Inferior parietal cortex (tissue), 1 donor: Measurements from ENCODE around the gene MGMT.

Source experiments
- DNase-seq: peaks from one replicate; pipeline ENCODE4 v3.0.0-alpha.2; 2016; ENCODE audit errors: extremely low spot score

Gene MGMT

DNA sequence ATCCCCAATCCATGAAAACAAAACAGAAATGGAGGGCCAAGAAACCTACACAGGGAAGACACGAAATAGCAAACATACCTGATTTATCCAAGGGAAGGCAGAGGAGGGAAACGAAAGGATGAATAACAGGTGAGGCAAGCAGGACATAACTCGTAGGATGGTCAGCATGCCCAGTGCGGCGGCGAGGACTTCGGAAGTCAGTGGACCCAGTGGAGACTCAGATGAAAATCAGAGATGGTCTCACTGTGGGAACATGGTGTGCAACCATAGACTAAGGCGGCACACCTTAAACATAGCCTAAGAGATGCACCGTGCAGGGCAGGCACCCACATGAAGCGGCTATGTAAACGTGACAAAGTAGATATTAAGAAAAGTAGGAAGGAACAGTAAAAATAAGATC is 157.5 kb downstream of the MGMT start:
- no peak for DNase-seq

- no peak for DNase-seq
Observed at GRCh38 chr10:129626309-129626708, 159.3 kb downstream of the MGMT start.

DNA sequence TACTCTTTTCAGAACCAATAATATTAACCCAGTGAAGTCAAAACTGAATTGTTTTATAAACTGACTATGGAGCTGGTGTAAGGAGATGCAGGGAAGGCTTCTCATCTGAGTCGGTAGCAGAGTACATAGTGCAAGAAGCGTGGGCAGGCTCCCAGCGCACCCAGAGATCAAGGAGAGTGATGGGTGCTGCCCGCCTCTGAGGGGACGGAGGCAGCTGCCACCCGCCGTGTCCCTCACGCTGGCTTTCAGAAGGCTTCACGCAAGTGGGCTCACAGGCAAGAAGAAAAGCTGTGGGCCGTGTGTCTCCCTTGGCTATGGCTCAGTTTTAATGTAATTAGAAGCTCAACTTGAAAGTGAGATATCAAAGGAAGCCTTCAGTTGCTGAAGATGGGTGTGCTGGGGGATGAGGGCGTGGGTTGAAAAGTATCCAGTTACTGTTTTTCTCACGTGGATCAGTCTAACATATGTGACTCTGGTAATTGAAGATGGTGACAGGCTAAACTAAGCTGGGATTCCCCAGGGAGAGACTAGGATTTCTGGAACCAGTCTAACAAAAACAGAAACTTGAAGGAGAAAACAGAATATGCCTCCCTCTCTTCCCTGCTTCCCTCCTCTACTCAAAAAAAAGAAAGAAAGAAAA is 159.9 kb downstream of the MGMT start:
- peak; percentile 8 for DNase-seq

DNA sequence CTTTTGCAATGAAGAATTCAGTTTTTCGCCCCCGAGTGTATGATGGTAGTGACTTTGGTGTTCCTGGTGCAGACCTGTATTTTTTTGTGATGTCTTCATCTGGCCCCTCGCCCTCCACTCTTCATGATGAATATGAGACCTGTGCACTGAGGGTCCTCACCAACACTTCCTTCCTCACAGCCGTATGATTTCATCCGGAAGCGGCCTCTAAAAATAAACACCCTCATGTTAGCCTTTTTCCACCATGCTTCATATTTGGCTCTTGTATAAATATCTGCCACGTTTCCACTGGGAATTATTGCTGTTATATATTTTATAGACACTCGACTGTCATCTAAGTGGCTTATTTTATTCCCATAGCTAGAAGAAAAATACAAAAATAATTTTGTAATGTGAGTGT is 160.4 kb downstream of the MGMT start:
- DNase-seq: no peak

DNA sequence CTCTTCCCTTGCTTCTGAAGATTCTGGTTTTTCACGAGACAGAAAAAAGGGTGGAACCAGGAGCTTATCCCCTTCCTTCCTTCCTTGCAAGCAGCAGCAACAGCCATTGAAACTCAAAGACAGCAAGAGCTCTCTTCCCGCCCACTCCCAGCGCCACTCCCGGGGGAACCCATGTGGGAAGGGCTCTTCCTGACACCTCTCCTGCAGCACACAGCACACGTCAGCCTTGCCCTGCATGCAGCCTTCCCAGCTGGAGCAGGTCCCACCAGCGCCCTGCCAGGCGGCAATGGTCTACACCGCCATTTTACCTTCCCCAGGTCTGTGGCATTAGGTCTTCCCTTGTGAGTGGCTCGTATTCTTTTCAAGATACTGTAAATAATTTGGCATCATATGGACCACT is 161.8 kb downstream of the MGMT start:
- DNase-seq: no peak

DNA sequence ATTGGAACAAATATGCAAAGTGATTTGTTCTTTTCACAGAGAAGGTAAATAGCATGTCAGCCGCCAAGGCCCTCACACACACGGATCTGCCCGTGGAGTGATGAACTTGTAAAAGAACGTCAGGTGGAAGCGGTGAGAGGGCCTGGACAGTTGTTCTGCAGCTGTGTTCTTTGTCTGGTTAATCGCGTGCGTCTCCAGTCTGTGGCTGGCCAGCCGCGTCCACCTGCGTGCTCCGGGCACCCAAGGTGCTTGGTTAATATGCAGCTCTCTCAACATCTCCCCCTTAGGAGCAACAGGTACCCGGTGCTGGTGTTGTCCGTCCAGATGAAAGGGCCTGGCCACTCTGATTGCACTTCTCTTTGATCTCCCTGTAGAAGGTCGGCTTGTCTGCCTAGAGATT is 162.9 kb downstream of the MGMT start:
- DNase-seq: no peak

DNA sequence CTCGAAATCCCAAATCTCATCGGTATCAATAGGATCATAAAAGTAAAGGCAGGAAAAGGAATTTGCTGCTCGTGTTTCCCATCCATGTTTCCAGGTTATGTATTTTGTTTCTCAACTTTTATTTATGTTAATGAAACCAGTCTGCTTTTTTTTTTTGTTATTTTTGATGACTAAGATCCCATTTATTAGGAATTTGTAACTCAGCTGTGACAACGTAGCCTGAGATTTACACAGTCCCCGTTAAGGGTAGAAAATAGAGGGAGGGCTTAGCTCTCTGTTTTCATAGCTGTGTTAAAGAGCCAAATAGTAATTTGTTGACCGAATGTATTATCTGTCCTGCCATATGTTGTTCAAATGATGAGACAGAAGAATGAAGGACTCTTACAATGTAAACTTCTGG is 164.0 kb downstream of the MGMT start:
- DNase-seq: no peak

- no peak for DNase-seq
Observed at GRCh38 chr10:129631870-129632623, 165.0 kb downstream of the MGMT start.

GRCh38 chr10:129637010-129637409 is 170.0 kb downstream of the MGMT start:
- DNase-seq: no peak

DNA sequence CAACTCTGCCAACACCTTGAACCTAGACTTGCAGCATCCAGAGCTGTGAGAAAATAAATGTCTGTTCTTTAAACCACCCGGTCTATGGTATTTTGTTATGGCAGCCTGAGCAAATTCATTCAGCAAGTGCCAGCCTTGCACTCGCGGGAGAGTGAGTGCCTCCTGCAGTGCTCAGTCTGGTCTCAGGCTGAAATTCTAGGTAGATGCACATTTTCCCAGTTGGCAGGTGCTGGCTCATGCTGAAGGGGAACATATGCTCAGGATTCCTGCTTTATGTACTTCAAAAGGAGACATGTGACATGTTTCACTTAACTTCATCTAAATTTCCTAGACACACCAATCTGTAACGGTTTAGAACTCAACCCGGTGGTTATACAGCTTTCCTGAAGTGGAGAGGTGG is 170.8 kb downstream of the MGMT start:
- DNase-seq: no peak

GRCh38 chr10:129641351-129641750 is 174.3 kb downstream of the MGMT start:
- DNase-seq: no peak

- DNase-seq: no peak
Observed at GRCh38 chr10:129641982-129642381, 174.9 kb downstream of the MGMT start.

- DNase-seq: no peak
Observed at GRCh38 chr10:129642427-129642826, 175.4 kb downstream of the MGMT start.

DNA sequence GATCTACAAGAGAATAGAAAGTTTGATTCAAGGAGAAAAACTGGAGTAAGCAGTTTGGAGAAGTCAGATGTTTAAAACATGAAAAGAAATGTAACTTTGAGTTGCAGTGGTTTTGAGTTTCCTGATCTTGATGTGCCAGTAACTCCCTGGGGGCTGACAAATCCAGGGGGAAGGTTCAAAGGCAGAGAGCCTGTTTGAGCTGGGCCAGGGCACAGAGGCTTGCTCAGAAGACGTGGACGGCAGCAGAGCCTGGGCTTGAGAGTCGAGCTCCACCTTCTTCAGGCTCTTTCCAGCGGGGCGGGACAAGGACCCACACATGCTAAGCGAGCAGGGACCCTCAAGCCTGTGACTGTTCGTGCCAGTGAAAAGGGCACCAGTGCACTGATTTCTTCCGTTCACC is 176.2 kb downstream of the MGMT start:
- no peak for DNase-seq

DNA sequence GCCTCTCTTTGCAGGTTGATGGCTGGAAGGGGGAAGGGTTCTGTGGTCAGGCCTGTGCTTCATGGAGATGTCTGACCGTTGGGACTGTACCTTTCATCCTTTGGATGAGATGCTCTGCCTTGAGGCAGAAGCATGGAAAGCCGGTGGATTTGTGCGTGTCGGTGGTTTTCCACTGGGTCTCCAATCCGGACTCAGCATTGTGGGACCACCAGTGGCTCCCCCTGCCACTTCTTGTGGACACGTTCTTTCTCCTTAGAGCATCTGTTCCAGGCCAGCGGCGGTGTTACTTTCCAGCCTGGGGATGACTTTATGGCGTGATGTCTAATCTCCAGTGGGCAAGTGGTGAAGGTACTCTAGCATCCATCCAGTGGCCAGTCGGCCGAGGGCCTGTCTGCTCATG is 178.4 kb downstream of the MGMT start:
- DNase-seq: no peak

GRCh38 chr10:129646973-129647372 is 179.9 kb downstream of the MGMT start:
- DNase-seq: no peak

DNA sequence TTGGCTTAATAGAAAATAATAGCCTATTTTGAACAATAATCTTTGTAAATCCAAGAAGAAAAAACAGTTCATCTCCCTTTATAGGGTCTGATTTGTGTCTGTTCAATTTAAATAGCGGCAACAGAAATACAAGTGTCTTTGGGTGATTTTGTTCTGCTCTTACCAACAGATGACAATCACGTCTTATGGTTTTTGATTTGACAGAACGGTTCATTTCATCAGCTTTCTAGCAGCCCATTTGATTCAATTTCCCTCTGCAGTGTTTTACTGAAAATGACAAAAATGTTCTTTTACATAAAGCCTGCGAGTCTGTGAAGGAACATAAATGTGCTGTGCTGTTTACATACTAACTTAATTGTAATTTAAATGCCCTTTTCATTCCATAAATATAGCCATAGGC is 180.5 kb downstream of the MGMT start:
- DNase-seq: no peak

DNA sequence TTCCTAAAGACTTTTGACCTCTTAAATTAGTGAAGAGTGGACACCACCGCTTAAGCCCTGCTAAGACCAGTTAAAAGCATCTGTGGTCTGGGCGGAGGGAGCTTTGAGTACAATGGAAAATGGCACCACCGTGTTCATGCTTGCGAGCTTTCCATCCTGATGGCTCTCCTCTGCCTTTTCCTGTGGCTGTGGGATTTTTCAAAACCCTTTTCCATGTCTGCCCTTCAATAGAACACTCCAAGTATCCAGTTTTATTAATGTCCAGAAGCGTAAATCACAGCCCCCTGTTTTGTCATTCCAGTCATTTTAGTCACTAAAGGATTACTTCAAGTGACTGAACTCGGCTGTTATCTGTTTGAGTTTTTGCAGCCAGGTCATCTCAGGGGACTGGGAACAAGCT is 181.8 kb downstream of the MGMT start:
- DNase-seq: no peak

GRCh38 chr10:129652021-129652420 is 185.0 kb downstream of the MGMT start:
- DNase-seq: no peak

GRCh38 chr10:129652521-129653201 is 185.6 kb downstream of the MGMT start:
- no peak for DNase-seq

- no peak for DNase-seq
Observed at GRCh38 chr10:129653428-129653827, 186.4 kb downstream of the MGMT start.

- DNase-seq: no peak
Observed at GRCh38 chr10:129653861-129654260, 186.8 kb downstream of the MGMT start.

DNA sequence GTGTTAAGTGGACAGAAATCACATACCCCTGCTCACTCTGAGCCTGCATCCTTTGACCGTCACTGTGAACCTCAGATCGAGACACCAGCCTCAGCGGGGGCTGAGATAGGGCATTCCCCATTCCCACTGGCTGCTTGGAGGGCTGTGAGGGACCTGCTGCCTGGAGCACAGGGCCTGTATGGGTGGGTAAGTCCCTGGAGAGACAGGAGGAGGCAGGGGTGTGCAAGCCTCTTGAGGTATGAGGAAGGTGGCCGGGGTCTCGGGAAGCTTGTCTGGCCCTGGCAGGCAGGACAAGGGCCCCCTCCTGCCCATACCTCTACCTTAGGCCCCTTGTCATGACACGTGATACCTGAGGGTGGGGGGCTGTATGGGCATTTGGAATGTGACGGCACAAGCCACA is 187.4 kb downstream of the MGMT start:
- no peak for DNase-seq
